SK-N-SH treated with all-trans-retinoic acid at 6 μM for 48 hours (cell line): Measurements from ENCODE around the gene EXOSC5.
A peak's percentile ranks its signal among the peaks of the same experiment; 100 is the strongest.

ENCODE experiments used
- ATAC-seq: fragments of 200-7000 bp; cut with Tn5 transposase; 3 replicates; pipeline ENCODE4 v1.9.1; 2020; ENCODE audit warnings: mild to moderate bottlenecking, moderate library complexity
- ARNTL ChIP-seq: fragments of 450-650 bp; formaldehyde crosslinking; IDR thresholded peaks from 2 replicates; pipeline ENCODE4 v1.5.0; 2020; ENCODE audit warnings: low read depth, mild to moderate bottlenecking, moderate library complexity, borderline replicate concordance
- BACH2 ChIP-seq: fragments of 250-450 bp; sonication (Bioruptor Pico); IDR thresholded peaks from 2 replicates; pipeline ENCODE4 v1.9.0; 2021; ENCODE audit warnings: mild to moderate bottlenecking, borderline replicate concordance
- CSDC2 ChIP-seq: fragments of 250-450 bp; sonication (Bioruptor Pico); IDR thresholded peaks from 2 replicates; pipeline ENCODE4 v1.5.0; 2020; ENCODE audit warnings: mild to moderate bottlenecking, moderate library complexity
- GLIS3 ChIP-seq: fragments of 250-450 bp; sonication (Bioruptor Pico); IDR thresholded peaks from 2 replicates; pipeline ENCODE4 v1.5.0; 2020; ENCODE audit warnings: mild to moderate bottlenecking, moderate library complexity
- ISL1 ChIP-seq: fragments of 250-450 bp; sonication (Bioruptor Pico); IDR thresholded peaks from 2 replicates; pipeline ENCODE4 v2.1.2; 2022; ENCODE audit warnings: mild to moderate bottlenecking, moderate library complexity
- OSR1 ChIP-seq: fragments of 250-450 bp; sonication (Bioruptor Pico); IDR thresholded peaks from 2 replicates; pipeline ENCODE4 v1.8.0; 2022; ENCODE audit warnings: moderate library complexity, mild to moderate bottlenecking, inconsistent platforms
- PPARA ChIP-seq: fragments of 250-450 bp; sonication (Bioruptor Pico); IDR thresholded peaks from 2 replicates; pipeline ENCODE4 v1.5.0; 2020; ENCODE audit warnings: mild to moderate bottlenecking, borderline replicate concordance
- RARB ChIP-seq: fragments of 250-450 bp; sonication (Bioruptor Pico); IDR thresholded peaks from 2 replicates; pipeline ENCODE4 v1.8.0; 2021; ENCODE audit warnings: mild to moderate bottlenecking, moderate library complexity
- SNAI2 ChIP-seq: fragments of 250-450 bp; sonication (Bioruptor Pico); IDR thresholded peaks from 2 replicates; pipeline ENCODE4 v1.5.0; 2020; ENCODE audit warnings: mild to moderate bottlenecking, moderate library complexity
- TCF4 ChIP-seq: fragments of 250-450 bp; sonication (Bioruptor Pico); IDR thresholded peaks from 2 replicates; pipeline ENCODE4 v1.8.0; 2021; ENCODE audit warnings: mild to moderate bottlenecking, moderate library complexity, borderline replicate concordance
- ZC3H10 ChIP-seq: fragments of 250-450 bp; sonication (Bioruptor Pico); IDR thresholded peaks from 2 replicates; pipeline ENCODE4 v1.5.1; 2021; ENCODE audit warnings: mild to moderate bottlenecking, moderate library complexity
- ZFP3 ChIP-seq: fragments of 250-450 bp; sonication (Bioruptor Pico); IDR thresholded peaks from 2 replicates; pipeline ENCODE4 v1.5.0; 2020; ENCODE audit warnings: mild to moderate bottlenecking, moderate library complexity
- ZFP30 ChIP-seq: fragments of 450-650 bp; formaldehyde crosslinking; IDR thresholded peaks from 2 replicates; pipeline ENCODE4 v1.5.0; 2022; ENCODE audit warnings: mild to moderate bottlenecking, moderate library complexity
- ZNF565 ChIP-seq: fragments of 450-650 bp; formaldehyde crosslinking; conservative IDR thresholded peaks from 2 replicates; pipeline ENCODE4 v1.5.0; 2020; ENCODE audit warnings: low read depth, mild to moderate bottlenecking, moderate library complexity
- ZNF70 ChIP-seq: fragments of 450-650 bp; formaldehyde crosslinking; IDR thresholded peaks from 2 replicates; pipeline ENCODE4 v1.5.0; 2020; ENCODE audit warnings: mild to moderate bottlenecking, moderate library complexity
- TF ChIP-seq, protein P1 (sequence below): fragments of 250-450 bp; sonication (Bioruptor Pico); IDR thresholded peaks from 2 replicates; pipeline ENCODE4 v1.8.0; 2021; ENCODE audit warnings: low read depth, mild to moderate bottlenecking, moderate library complexity, borderline replicate concordance
- TF ChIP-seq, protein P2 (sequence below): fragments of 250-450 bp; sonication (Bioruptor Pico); IDR thresholded peaks from 2 replicates; pipeline ENCODE4 v1.5.1; 2021; ENCODE audit warnings: mild to moderate bottlenecking, moderate library complexity
- TF ChIP-seq, protein P3 (sequence below): fragments of 250-450 bp; sonication (Bioruptor Pico); IDR thresholded peaks from 2 replicates; pipeline ENCODE4 v1.5.0; 2020; ENCODE audit warnings: mild to moderate bottlenecking, moderate library complexity
- TF ChIP-seq, protein P4 (sequence below): fragments of 250-450 bp; sonication (Bioruptor Pico); IDR thresholded peaks from 2 replicates; pipeline ENCODE4 v1.5.1; 2020; ENCODE audit warnings: low read depth, mild to moderate bottlenecking, moderate library complexity
- TF ChIP-seq, protein P5 (sequence below): fragments of 250-450 bp; sonication (Bioruptor Pico); IDR thresholded peaks from 2 replicates; pipeline ENCODE4 v1.8.0; 2020; ENCODE audit warnings: mild to moderate bottlenecking, moderate library complexity, borderline replicate concordance

EXOSC5 gene

DNA sequence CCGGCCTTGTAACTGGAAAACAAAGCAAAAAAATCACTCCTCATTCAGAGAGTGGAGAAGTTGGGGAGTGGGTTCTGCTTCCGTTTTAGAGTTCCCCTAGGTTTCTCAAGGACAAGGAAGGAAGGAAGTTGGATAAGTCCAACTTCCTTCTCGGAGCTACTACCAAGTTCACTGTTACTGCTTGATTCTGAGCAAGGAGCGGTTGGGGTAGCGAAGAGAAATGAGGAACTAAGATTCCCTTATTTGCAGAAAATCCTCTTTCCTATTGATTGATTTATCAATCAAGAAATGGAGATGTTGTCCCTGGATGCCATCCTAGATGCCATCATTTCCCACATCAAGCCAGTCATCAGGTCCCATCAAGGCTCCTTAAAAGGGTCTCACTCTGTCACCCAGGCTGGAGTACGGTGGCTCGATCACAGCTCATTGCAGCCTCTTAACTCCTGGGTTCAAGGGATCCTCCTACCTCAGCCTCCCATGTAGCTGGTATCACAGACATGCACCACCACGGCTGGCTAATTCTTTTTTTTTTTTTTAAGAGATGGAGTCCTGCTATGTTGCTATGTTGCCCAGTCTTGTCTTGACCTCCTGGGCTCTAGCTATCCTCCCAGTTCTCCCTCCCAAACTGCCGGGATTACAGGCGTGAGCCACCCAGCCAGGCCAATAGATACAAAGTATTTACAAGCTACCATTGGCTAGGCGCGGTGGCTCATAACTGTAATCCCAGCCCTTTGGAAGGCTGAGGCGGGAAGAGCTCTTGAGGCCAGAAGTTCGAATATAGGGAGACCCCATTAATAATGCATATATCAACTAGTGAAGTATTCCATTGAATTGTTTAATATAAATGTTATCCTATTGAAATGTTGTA, 32.4 kb downstream of the EXOSC5 start:
- no peak for ATAC-seq
- TF ChIP-seq SNAI2 (CRISPR knock-in tag) (no peak), BACH2 (CRISPR knock-in tag) (no peak), ZNF565 (CRISPR knock-in tag) (no peak), GLIS3 (CRISPR knock-in tag) (no peak), ZNF70 (no peak), TCF4 (CRISPR knock-in tag) (no peak), RARB (CRISPR knock-in tag) (no peak), ZFP30 (CRISPR knock-in tag) (no peak), ZFP3 (CRISPR knock-in tag) (no peak)
- TF ChIP-seq, protein P1, sequence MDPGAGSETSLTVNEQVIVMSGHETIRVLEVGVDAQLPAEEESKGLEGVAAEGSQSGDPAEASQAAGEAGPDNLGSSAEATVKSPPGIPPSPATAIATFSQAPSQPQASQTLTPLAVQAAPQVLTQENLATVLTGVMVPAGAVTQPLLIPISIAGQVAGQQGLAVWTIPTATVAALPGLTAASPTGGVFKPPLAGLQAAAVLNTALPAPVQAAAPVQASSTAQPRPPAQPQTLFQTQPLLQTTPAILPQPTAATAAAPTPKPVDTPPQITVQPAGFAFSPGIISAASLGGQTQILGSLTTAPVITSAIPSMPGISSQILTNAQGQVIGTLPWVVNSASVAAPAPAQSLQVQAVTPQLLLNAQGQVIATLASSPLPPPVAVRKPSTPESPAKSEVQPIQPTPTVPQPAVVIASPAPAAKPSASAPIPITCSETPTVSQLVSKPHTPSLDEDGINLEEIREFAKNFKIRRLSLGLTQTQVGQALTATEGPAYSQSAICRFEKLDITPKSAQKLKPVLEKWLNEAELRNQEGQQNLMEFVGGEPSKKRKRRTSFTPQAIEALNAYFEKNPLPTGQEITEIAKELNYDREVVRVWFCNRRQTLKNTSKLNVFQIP (CRISPR knock-in tag) = no peak
- TF ChIP-seq, protein P2, sequence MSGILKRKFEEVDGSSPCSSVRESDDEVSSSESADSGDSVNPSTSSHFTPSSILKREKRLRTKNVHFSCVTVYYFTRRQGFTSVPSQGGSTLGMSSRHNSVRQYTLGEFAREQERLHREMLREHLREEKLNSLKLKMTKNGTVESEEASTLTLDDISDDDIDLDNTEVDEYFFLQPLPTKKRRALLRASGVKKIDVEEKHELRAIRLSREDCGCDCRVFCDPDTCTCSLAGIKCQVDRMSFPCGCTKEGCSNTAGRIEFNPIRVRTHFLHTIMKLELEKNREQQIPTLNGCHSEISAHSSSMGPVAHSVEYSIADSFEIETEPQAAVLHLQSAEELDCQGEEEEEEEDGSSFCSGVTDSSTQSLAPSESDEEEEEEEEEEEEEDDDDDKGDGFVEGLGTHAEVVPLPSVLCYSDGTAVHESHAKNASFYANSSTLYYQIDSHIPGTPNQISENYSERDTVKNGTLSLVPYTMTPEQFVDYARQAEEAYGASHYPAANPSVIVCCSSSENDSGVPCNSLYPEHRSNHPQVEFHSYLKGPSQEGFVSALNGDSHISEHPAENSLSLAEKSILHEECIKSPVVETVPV = no peak

DNA sequence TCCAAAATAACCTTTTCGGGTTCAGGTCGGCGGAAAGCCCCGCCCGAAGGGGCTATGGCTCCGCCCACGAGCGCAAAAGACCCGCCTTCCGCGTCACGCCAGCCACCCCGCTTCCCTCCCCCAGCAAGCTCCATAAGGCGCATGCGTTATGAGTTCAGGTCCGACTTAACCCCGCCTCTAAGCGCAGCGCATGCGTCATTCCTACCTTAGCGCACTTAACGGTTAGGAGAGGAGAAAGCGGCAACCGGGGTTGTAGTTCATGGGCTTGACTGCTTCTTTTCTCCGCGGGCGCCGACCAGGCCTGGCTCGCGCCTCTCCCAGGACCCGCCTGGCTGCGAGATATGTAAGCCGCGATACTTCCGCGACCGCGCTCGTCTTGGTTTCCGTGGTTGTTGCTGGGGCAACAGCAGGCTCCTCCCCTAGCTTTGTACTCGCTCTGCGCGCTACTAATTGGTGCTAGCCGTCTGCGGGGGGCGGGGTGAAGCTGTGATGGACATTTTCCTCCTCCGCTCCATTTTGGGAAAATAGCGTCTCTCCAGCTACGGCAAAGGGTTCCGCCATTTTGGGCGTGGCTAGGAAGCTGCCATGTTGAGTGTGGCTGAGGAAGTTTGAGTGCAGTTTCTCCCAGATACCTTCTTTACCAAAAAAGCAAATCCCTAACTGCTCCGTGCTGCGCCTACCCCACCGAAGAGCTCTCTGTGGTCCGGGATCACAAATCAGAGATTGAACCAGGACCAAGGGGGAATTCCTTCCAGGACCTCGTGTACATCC, 33.2 kb downstream of the EXOSC5 start, which contains the start of gene B9D2:
Gene B9D2, minus strand, starts transcription at position 397 of the 771 bp plus-strand sequence. CDS start 630 bp downstream, outside the sequence.
- TF ChIP-seq CSDC2 (CRISPR knock-in tag) (no peak), TCF4 (CRISPR knock-in tag) (no peak), ZC3H10 (CRISPR knock-in tag) (no peak), BACH2 (CRISPR knock-in tag) (no peak), OSR1 (CRISPR knock-in tag) (no peak), ARNTL (CRISPR knock-in tag) (no peak), RARB (CRISPR knock-in tag) (no peak), PPARA (CRISPR knock-in tag) (no peak), ZNF70 (no peak), ISL1 (no peak), ZFP30 (CRISPR knock-in tag) (no peak)
- TF ChIP-seq, protein P3, sequence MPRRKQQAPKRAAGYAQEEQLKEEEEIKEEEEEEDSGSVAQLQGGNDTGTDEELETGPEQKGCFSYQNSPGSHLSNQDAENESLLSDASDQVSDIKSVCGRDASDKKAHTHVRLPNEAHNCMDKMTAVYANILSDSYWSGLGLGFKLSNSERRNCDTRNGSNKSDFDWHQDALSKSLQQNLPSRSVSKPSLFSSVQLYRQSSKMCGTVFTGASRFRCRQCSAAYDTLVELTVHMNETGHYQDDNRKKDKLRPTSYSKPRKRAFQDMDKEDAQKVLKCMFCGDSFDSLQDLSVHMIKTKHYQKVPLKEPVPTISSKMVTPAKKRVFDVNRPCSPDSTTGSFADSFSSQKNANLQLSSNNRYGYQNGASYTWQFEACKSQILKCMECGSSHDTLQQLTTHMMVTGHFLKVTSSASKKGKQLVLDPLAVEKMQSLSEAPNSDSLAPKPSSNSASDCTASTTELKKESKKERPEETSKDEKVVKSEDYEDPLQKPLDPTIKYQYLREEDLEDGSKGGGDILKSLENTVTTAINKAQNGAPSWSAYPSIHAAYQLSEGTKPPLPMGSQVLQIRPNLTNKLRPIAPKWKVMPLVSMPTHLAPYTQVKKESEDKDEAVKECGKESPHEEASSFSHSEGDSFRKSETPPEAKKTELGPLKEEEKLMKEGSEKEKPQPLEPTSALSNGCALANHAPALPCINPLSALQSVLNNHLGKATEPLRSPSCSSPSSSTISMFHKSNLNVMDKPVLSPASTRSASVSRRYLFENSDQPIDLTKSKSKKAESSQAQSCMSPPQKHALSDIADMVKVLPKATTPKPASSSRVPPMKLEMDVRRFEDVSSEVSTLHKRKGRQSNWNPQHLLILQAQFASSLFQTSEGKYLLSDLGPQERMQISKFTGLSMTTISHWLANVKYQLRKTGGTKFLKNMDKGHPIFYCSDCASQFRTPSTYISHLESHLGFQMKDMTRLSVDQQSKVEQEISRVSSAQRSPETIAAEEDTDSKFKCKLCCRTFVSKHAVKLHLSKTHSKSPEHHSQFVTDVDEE = no peak
- TF ChIP-seq, protein P1 (CRISPR knock-in tag) = no peak
- TF ChIP-seq, protein P4, sequence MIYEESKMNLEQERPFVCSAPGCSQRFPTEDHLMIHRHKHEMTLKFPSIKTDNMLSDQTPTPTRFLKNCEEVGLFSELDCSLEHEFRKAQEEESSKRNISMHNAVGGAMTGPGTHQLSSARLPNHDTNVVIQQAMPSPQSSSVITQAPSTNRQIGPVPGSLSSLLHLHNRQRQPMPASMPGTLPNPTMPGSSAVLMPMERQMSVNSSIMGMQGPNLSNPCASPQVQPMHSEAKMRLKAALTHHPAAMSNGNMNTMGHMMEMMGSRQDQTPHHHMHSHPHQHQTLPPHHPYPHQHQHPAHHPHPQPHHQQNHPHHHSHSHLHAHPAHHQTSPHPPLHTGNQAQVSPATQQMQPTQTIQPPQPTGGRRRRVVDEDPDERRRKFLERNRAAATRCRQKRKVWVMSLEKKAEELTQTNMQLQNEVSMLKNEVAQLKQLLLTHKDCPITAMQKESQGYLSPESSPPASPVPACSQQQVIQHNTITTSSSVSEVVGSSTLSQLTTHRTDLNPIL = no peak
- TF ChIP-seq, protein P5, sequence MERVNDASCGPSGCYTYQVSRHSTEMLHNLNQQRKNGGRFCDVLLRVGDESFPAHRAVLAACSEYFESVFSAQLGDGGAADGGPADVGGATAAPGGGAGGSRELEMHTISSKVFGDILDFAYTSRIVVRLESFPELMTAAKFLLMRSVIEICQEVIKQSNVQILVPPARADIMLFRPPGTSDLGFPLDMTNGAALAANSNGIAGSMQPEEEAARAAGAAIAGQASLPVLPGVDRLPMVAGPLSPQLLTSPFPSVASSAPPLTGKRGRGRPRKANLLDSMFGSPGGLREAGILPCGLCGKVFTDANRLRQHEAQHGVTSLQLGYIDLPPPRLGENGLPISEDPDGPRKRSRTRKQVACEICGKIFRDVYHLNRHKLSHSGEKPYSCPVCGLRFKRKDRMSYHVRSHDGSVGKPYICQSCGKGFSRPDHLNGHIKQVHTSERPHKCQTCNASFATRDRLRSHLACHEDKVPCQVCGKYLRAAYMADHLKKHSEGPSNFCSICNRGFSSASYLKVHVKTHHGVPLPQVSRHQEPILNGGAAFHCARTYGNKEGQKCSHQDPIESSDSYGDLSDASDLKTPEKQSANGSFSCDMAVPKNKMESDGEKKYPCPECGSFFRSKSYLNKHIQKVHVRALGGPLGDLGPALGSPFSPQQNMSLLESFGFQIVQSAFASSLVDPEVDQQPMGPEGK (CRISPR knock-in tag) = no peak
- TF ChIP-seq, protein P2 = no peak
- TF ChIP-seq, all 23 proteins: peak for 0
- peak; percentile 93 for ATAC-seq
